Measurements from ENCODE around the gene PDLIM4.
A peak's percentile ranks its signal among the peaks of the same experiment; 100 is the strongest.

The PDLIM4 gene

GRCh38 chr5:132257131-132258101, at the start of gene PDLIM4:
Gene PDLIM4 (plus strand): TSS chr5:132257696. CDS start chr5:132257735, 39 bp downstream.
- Histone ChIP-seq H3K36me3 (ENCODE audit: insufficient read depth, low read depth, low read length) (no peaks in the 10 kb centered on the region), H3K27ac (ENCODE audit: low read length) (no peak within 1 kb of the TSS), H3K27me3 (ENCODE audit: insufficient read depth, low read length) (peaks cover 26% of the 10 kb centered on the region), H3K4me1 (ENCODE audit: insufficient read depth, low read length) (no peaks in the 10 kb centered on the region), H3K9ac (ENCODE audit: low read depth, low read length) (peak within 1 kb of the TSS; percentile 68; the same call in 1 of the 2 replicates), H3K9me3 (ENCODE audit: insufficient read depth, low read depth, low read length) (no peaks in the 10 kb centered on the region), H3K4me3 (ENCODE audit: low read length) (peak within 1 kb of the TSS; percentile 68)

- Histone ChIP-seq H3K9ac (ENCODE audit: low read depth, low read length) (no peak overlapping the region), H3K27me3 (ENCODE audit: insufficient read depth, low read length) (no peaks in the 10 kb centered on the region), H3K36me3 (ENCODE audit: insufficient read depth, low read depth, low read length) (no peaks in the 10 kb centered on the region), H3K9me3 (ENCODE audit: insufficient read depth, low read depth, low read length) (no peaks in the 10 kb centered on the region), H3K27ac (ENCODE audit: low read length) (no peak overlapping the region), H3K4me3 (ENCODE audit: low read length) (no peak overlapping the region), H3K4me1 (ENCODE audit: insufficient read depth, low read length) (no peaks in the 10 kb centered on the region)
Observed at GRCh38 chr5:132207778-132208177, 49.7 kb upstream of the PDLIM4 start.

GRCh38 chr5:132209131-132209530, 48.4 kb upstream of the PDLIM4 start:
- H3K4me3 ChIP-seq (ENCODE audit: low read length), result no peak overlapping the region
- H3K9ac ChIP-seq (ENCODE audit: low read depth, low read length), result no peak overlapping the region
- H3K36me3 ChIP-seq (ENCODE audit: insufficient read depth, low read depth, low read length), result no peaks in the 10 kb centered on the region
- H3K4me1 ChIP-seq (ENCODE audit: insufficient read depth, low read length), result no peaks in the 10 kb centered on the region
- H3K27ac ChIP-seq (ENCODE audit: low read length), result no peak overlapping the region
- H3K27me3 ChIP-seq (ENCODE audit: insufficient read depth, low read length), result no peaks in the 10 kb centered on the region
- no peaks in the 10 kb centered on the region for H3K9me3 ChIP-seq (ENCODE audit: insufficient read depth, low read depth, low read length)

GRCh38 chr5:132209901-132210545, 47.5 kb upstream of the PDLIM4 start:
- H3K4me1 ChIP-seq (ENCODE audit: insufficient read depth, low read length), result no peaks in the 10 kb centered on the region
- H3K4me3 ChIP-seq (ENCODE audit: low read length), result no peak overlapping the region
- H3K9me3 ChIP-seq (ENCODE audit: insufficient read depth, low read depth, low read length), result no peaks in the 10 kb centered on the region
- H3K36me3 ChIP-seq (ENCODE audit: insufficient read depth, low read depth, low read length), result no peaks in the 10 kb centered on the region
- no peak overlapping the region for H3K9ac ChIP-seq (ENCODE audit: low read depth, low read length)
- H3K27me3 ChIP-seq (ENCODE audit: insufficient read depth, low read length), result no peaks in the 10 kb centered on the region
- no peak overlapping the region for H3K27ac ChIP-seq (ENCODE audit: low read length)

GRCh38 chr5:132210944-132211343, 46.6 kb upstream of the PDLIM4 start:
- Histone ChIP-seq H3K27me3 (ENCODE audit: insufficient read depth, low read length) (no peaks in the 10 kb centered on the region), H3K9ac (ENCODE audit: low read depth, low read length) (no peak overlapping the region), H3K9me3 (ENCODE audit: insufficient read depth, low read depth, low read length) (no peaks in the 10 kb centered on the region), H3K36me3 (ENCODE audit: insufficient read depth, low read depth, low read length) (no peaks in the 10 kb centered on the region), H3K4me1 (ENCODE audit: insufficient read depth, low read length) (no peaks in the 10 kb centered on the region), H3K4me3 (ENCODE audit: low read length) (no peak overlapping the region), H3K27ac (ENCODE audit: low read length) (no peak overlapping the region)

- H3K4me3 ChIP-seq (ENCODE audit: low read length), result no peak overlapping the region
- no peaks in the 10 kb centered on the region for H3K36me3 ChIP-seq (ENCODE audit: insufficient read depth, low read depth, low read length)
- no peaks in the 10 kb centered on the region for H3K9me3 ChIP-seq (ENCODE audit: insufficient read depth, low read depth, low read length)
- no peak overlapping the region for H3K9ac ChIP-seq (ENCODE audit: low read depth, low read length)
- H3K27me3 ChIP-seq (ENCODE audit: insufficient read depth, low read length), result no peaks in the 10 kb centered on the region
- H3K27ac ChIP-seq (ENCODE audit: low read length), result no peak overlapping the region
- no peaks in the 10 kb centered on the region for H3K4me1 ChIP-seq (ENCODE audit: insufficient read depth, low read length)
Observed at GRCh38 chr5:132211787-132212186, 45.7 kb upstream of the PDLIM4 start.

GRCh38 chr5:132213666-132214065, 43.8 kb upstream of the PDLIM4 start:
- Histone ChIP-seq H3K4me3 (ENCODE audit: low read length) (no peak overlapping the region), H3K36me3 (ENCODE audit: insufficient read depth, low read depth, low read length) (no peaks in the 10 kb centered on the region), H3K27ac (ENCODE audit: low read length) (no peak overlapping the region), H3K9ac (ENCODE audit: low read depth, low read length) (no peak overlapping the region), H3K9me3 (ENCODE audit: insufficient read depth, low read depth, low read length) (no peaks in the 10 kb centered on the region), H3K27me3 (ENCODE audit: insufficient read depth, low read length) (no peaks in the 10 kb centered on the region), H3K4me1 (ENCODE audit: insufficient read depth, low read length) (no peaks in the 10 kb centered on the region)

- Histone ChIP-seq H3K9me3 (ENCODE audit: insufficient read depth, low read depth, low read length) (no peaks in the 10 kb centered on the region), H3K9ac (ENCODE audit: low read depth, low read length) (no peak overlapping the region), H3K27me3 (ENCODE audit: insufficient read depth, low read length) (no peaks in the 10 kb centered on the region), H3K27ac (ENCODE audit: low read length) (no peak overlapping the region), H3K4me3 (ENCODE audit: low read length) (no peak overlapping the region), H3K4me1 (ENCODE audit: insufficient read depth, low read length) (no peaks in the 10 kb centered on the region), H3K36me3 (ENCODE audit: insufficient read depth, low read depth, low read length) (no peaks in the 10 kb centered on the region)
Observed at GRCh38 chr5:132214491-132214890, 43.0 kb upstream of the PDLIM4 start.

GRCh38 chr5:132215329-132215728, 42.2 kb upstream of the PDLIM4 start:
- H3K27ac ChIP-seq (ENCODE audit: low read length), result no peak overlapping the region

GRCh38 chr5:132218321-132218720, 39.2 kb upstream of the PDLIM4 start:
- H3K4me1 ChIP-seq (ENCODE audit: insufficient read depth, low read length), result no peaks in the 10 kb centered on the region

More at GRCh38 chr5:132215329-132215728, 42.2 kb upstream of the PDLIM4 start:
- H3K9me3 ChIP-seq (ENCODE audit: insufficient read depth, low read depth, low read length), result no peaks in the 10 kb centered on the region
- H3K4me1 ChIP-seq (ENCODE audit: insufficient read depth, low read length), result no peaks in the 10 kb centered on the region
- H3K36me3 ChIP-seq (ENCODE audit: insufficient read depth, low read depth, low read length), result no peaks in the 10 kb centered on the region
- H3K9ac ChIP-seq (ENCODE audit: low read depth, low read length), result no peak overlapping the region
- no peak overlapping the region for H3K4me3 ChIP-seq (ENCODE audit: low read length)
- no peaks in the 10 kb centered on the region for H3K27me3 ChIP-seq (ENCODE audit: insufficient read depth, low read length)

GRCh38 chr5:132219289-132219970, 38.1 kb upstream of the PDLIM4 start:
- H3K4me1 ChIP-seq (ENCODE audit: insufficient read depth, low read length), result no peaks in the 10 kb centered on the region
- H3K9ac ChIP-seq (ENCODE audit: low read depth, low read length), result no peak overlapping the region
- no peak overlapping the region for H3K27ac ChIP-seq (ENCODE audit: low read length)
- 0 out of 2 replicates have a peak, but pooled peaks cover under 1% of the 10 kb centered on the region for H3K27me3 ChIP-seq (ENCODE audit: insufficient read depth, low read length)
- no peaks in the 10 kb centered on the region for H3K36me3 ChIP-seq (ENCODE audit: insufficient read depth, low read depth, low read length)
- no peaks in the 10 kb centered on the region for H3K9me3 ChIP-seq (ENCODE audit: insufficient read depth, low read depth, low read length)
- no peak overlapping the region for H3K4me3 ChIP-seq (ENCODE audit: low read length)

More at GRCh38 chr5:132218321-132218720, 39.2 kb upstream of the PDLIM4 start:
- no peaks in the 10 kb centered on the region for H3K9me3 ChIP-seq (ENCODE audit: insufficient read depth, low read depth, low read length)
- H3K27ac ChIP-seq (ENCODE audit: low read length), result no peak overlapping the region
- no peaks in the 10 kb centered on the region for H3K36me3 ChIP-seq (ENCODE audit: insufficient read depth, low read depth, low read length)
- no peaks in the 10 kb centered on the region for H3K27me3 ChIP-seq (ENCODE audit: insufficient read depth, low read length)
- no peak overlapping the region for H3K4me3 ChIP-seq (ENCODE audit: low read length)
- no peak overlapping the region for H3K9ac ChIP-seq (ENCODE audit: low read depth, low read length)

Measured in iPS-20b (cell line).